ENCODE measurements around the gene MRPS25. TPM values are rescaled to one million over a fixed set of nuclear protein-coding genes. Genes with fewer than 3 reads are reported as not detected.

Gene MRPS25
- polyA plus RNA-seq, 3 donors = 20.1 to 47.4 (median 24.2) TPM

DNA sequence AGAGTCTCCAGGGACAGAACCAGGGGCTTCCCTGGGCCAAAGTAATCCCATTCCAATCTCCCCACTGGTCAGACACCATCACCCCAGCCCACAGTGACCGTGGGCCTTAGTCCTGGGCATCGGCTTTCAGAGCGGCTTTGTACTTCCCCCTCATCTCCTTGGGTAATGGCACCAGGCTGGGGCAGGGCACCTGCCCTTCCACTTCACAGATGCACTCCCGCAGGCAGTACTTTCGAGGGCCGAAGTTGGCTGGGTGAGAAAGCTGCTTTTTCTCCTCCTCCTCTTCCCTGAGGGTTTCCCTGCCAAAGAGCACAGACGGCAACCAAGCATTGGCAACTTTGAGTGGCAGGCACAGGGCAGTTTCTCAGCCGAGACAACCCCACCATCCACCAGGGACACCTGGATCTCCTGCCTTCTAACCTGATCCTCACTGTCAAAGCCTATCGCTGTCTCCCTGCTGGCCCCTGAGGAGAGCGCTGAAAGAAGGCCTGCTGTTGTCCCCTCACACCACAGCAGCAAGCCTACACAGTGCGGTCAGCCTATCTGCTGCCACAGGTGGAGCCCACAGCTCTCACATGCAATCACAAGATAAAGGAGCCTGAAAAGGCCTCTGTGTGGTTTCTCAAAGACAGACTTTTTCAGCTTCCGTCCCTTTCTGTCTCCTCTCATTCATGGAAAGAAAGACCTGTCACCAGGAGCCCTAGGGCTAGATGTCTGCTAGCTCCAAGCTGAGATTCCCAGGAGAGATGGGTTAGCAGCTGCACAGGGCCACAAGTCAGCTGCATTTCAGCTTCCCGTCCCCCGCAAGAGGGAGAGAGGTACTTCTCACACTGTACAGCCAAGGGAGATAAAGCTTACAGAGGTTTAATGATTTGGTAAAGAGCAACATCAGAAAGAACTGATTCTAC lies 12.5 kb downstream of the MRPS25 start:
- 92 to 95% (median 93%) methylated on average over 14 of the region's 14 CpGs for WGBS, 3 donors
- H3K27ac ChIP-seq (ENCODE audit: low read depth, low read length) = no peak overlapping the region

DNA sequence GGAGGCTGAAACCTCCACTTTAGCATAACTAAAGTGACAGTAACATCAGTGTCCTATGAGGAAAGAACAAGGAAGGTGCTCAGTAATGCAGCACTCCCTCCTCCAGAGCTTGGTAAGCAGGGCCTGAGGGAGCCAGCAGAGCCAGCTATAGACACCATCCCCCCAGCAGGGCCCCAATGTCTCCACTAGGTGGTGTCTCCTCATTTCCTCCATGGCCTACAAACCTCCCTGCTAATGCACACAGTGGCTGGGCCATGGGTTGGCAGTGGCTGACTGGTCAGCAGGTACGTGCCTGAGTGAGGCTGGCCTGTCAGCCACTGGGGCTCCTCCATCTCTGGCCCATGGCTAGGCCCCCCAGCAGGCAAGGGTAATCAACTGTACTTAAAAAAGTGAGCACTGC lies 13.6 kb downstream of the MRPS25 start:
- WGBS, 3 donors = 60 to 89% (median 79%) methylated on average over 1 of the region's 1 CpG
- no peak overlapping the region for H3K27ac ChIP-seq (ENCODE audit: low read depth, low read length)

DNA sequence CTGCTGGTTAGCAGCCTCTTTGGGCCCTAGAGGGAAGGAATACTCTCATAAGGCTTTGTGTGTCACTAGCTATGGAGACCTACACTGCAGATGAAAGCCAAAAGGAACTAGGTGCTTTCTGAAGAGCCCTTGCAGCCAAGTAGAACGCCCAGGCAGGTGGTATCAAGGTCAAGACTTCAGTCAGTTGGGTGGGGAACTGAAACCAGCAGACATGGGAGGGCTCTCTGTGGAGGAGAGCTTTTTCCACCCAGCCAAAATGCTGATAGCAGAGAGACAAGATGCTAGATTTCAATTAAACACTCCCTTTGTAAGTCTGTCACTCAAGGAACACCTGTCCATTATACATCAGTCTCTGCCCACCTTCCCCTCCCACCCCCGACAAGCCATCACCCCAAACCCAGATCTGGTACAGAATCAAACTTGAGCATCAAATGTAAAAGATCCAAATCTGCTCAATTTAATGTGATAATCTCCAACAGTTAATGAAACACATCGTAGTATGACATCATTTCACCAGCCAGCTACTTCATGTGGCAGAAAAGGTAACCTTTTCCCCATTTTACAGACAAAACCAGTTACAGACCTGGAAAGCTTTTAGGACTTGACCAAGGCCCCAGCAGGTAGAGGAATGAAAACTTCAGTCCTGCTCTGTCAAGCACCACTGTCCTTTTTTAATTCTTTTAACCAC lies 14.6 kb downstream of the MRPS25 start:
- 63 to 88% (median 87%) methylated on average over 3 of the region's 3 CpGs for WGBS, 3 donors
- H3K27ac ChIP-seq (ENCODE audit: low read depth, low read length) = no peak overlapping the region

DNA sequence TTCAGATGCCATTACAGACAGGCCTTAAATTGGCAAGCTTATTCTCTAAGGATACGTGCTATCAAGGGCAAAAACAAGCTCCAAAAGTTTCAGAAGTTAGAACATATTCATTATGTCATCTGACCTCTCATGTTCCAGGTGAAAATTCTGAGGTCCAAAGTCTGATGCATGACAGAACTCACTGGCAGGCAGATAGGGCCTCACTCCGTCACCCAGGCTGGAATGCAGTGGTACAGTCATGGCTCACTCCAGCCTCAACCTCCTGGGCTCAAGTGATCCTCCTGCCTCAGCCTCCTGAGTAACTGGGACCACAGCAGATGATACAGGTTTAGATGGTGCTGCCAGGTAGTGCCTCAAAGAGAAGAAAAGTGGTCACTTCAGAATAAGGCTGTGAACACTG lies 15.5 kb downstream of the MRPS25 start:
- 84 to 93% (median 91%) methylated on average over 2 of the region's 2 CpGs for WGBS, 3 donors

DNA sequence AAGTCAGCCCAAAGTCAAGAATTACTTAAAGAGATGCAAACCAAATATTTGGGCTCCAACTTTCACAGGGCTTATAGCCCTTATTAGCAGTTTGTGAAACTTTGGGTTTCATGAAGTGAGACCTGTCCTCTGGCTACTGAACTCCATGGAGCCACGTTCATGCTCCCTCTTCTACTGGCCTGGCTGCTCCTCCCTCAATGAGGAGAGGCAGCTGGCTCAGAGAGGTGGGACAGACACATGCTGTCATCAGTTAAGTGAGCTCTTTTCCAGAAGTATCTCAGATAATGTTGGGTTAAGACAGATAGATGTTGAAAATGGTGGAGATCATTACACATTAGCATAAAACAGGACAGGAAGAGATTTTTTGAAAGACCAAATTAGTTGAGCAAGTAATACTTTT lies 19.4 kb downstream of the MRPS25 start:
- no peak overlapping the region for H3K27ac ChIP-seq (ENCODE audit: low read depth, low read length)
- WGBS, 3 donors = 63 to 80% (median 78%) methylated on average over 1 of the region's 1 CpG

More for the DNA sequence above, 15.5 kb downstream of the MRPS25 start:
- H3K27ac ChIP-seq (ENCODE audit: low read depth, low read length) = no peak overlapping the region

DNA sequence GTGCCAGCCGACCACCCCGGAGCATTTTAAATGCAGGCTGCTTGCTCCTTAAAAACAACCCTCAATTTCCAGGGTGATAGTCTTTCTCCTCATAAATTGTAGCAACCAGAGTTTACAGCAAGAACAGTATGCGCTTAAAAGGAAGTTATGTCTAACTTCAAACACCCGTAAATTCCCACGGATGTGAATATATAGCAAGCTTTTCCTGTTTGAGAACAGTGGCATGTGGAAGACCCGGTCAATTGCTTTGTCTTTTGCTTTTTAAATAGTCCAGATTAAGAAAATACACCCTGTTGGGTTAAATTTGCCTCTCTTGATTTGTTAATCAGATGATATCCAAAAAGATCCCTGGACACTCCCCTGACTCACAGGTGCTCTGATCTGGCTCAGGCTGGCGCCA lies 20.8 kb downstream of the MRPS25 start:
- 61 to 86% (median 64%) methylated on average over 7 of the region's 7 CpGs for WGBS, 3 donors
- no peak overlapping the region for H3K27ac ChIP-seq (ENCODE audit: low read depth, low read length)

DNA sequence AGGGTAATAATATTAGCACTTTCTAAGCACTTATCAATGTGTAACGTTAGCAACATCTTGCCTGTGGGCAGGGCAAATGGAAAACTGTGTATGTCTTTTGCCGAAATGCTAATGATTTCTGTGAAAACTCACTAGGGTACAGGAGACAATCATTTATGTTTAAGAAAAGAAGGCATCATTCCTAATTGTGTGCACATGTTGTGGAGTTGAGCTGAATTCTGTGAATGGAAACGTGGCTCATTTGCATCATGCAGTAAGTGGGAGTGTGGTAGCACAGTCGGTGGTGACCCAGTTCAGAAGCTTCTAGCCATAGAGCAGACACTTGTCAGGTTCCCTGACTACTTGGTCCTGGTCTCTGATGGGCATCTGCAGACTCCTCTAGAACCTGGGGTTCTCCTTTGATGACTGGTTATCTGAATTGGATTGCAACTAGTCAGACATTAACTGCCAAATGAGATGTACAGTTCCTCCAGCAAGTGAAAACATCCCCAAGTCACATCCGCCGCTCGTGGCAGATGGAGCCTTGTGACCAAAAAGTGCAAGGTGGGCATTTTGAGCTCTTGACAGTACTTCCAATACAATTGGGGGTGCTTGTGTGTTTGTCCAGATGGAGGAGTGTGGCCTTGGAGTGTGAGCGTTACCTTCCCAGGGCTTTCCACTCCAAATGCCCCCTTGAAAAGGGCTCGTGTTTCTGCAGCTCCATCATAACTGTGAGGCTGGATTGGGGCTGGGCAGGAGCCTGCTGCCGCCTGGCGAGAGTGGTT lies 21.5 kb downstream of the MRPS25 start:
- 84 to 90% (median 88%) methylated on average over 11 of the region's 11 CpGs for WGBS, 3 donors

DNA sequence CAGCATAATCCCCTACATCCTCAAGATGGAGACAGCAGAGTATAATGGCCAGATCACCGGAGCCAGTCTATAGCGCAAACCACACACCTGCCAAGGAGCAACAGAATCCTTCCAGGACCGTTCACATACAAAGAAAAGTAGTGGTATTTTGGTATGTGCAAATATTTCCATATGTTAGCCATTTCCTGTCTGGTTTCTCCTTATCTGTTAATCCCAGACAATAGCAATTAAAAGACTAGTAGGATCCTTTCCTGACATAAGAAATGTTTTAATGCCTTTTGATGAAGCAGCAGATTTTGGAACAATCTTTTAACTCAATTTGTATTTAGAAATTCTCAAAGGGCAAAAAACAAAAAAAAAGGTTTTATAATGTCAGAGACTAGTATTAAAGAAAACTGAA lies 22.2 kb downstream of the MRPS25 start:
- H3K27ac ChIP-seq (ENCODE audit: low read depth, low read length) = no peak overlapping the region
- 65 to 87% (median 70%) methylated on average over 3 of the region's 3 CpGs for WGBS, 3 donors

More for the DNA sequence above, 21.5 kb downstream of the MRPS25 start:
- H3K27ac ChIP-seq (ENCODE audit: low read depth, low read length) = no peak overlapping the region

DNA sequence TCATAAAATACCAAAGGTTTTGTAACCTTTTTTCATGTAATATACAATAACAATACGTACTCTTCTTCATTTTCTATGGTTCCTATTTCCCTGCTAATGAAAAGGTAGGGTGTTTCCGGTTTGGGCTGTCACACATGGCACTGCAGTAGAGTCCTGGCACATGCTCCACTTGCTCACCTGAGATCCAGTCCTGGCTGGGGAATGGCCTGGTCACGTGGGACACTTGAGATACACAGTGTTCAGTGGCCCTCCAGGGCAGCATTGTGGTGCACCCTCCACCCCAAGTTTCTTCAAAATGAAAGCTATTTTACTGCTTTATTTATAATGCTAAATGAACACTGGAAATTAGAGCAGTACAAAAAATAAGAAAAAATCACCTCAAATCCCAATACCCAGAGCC lies 23.2 kb downstream of the MRPS25 start:
- WGBS, 3 donors = 86 to 90% (median 90%) methylated on average over 3 of the region's 3 CpGs
- H3K27ac ChIP-seq (ENCODE audit: low read depth, low read length) = no peak overlapping the region

DNA sequence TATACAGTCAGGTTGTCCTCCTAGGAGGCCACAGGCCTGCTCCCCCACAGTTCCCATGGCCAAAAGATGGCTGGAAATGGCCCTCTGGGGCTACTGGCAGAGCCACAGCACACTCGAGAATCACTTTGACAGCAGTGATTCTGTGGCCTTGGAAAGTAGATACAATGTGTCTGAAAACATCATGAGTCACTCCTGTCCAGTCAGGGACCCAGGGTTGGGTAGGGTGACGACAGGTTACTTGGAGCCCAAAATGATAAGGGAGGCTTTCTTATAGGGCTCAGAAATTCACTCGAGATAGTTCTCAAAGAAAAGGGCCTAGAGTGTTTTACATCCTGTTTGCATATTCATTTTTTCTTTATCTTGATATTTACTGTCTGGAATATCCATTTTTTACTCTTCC lies 24.3 kb downstream of the MRPS25 start:
- WGBS, 3 donors = 67 to 90% (median 77%) methylated on average over 3 of the region's 3 CpGs
- no peak overlapping the region for H3K27ac ChIP-seq (ENCODE audit: low read depth, low read length)

DNA sequence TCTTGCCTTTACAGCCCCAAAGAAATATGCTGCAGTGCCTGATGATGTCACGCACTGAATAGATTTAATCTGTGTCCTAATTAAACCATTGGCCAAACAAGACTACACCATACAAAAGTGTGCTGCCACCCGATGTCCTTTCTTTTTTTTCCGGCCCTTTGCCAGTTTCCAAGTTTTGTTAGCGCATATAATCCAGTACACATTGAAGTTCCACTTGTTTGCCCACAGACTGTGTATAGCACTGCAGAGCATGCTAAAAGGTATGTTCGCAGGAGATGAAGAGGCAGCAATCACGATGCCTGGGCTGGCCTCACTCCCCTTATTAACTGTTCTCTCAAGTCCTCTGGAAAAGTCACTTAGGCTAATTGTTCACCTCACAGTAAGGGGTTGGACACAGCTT lies 26.8 kb downstream of the MRPS25 start:
- 90 to 93% (median 92%) methylated on average over 6 of the region's 6 CpGs for WGBS, 3 donors
- H3K27ac ChIP-seq (ENCODE audit: low read depth, low read length) = no peak overlapping the region

DNA sequence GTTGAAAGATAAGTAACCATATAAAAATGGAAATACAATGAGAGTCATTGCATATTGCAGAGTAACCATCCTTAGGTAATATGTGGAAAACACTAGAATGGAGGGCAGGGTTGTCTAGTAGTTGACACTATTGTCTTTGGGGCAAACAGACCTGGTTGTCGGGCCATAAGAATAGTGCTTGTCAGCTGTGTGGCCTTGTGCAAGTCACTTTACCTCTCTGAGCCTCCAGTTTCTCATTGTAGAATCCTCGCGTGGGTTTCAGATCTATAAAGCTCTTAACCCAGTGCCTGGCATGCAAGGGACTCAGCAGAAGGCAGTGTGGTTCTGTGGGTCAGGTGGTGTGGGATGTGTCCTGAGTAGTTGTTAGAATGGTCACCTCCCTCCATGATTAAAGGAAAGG lies 32.0 kb downstream of the MRPS25 start:
- 77 to 94% (median 89%) methylated on average over 3 of the region's 3 CpGs for WGBS, 3 donors
- H3K27ac ChIP-seq (ENCODE audit: low read depth, low read length) = no peak overlapping the region

DNA sequence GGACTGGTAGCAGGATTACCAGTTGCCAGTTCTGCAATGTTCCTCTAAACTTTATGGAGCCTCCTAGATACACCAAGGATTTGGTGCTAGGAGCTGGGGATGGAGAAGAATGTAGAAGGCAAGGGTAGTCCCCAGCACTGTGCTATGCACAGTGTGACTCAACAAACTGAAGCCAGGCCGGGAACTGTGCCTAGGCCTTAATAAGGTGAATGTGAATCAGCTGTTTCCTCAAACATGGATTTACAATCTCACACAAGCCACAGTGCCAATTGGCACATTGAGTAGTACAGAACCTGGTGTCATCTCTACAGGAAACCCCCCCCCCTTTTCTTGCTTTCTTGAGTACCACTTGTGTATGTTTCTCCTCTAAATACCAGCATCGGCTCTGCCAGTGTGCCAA lies 32.5 kb downstream of the MRPS25 start:
- WGBS, 3 donors = 84 to 91% (median 88%) methylated on average over 2 of the region's 2 CpGs
- H3K27ac ChIP-seq (ENCODE audit: low read depth, low read length) = no peak overlapping the region

DNA sequence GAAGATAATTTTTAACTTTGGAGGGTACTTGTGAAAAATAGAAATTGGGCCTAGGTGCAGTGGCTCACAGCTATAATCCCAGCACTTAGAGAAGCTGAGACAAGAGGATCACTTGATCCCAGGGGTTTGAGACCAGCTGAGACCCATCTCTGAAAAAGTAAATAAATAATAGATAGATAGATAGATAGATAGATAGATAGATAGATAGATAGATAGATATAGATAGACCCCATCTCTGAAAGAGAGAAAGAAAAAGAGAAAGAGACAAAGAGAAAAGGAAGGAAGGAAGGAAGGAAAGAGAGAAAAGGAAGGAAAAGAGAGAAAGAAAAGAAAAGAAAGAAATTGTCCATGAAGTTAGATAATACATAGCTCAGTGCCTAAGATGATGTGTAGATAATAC lies 35.5 kb downstream of the MRPS25 start:
- no peak overlapping the region for H3K27ac ChIP-seq (ENCODE audit: low read depth, low read length)

DNA sequence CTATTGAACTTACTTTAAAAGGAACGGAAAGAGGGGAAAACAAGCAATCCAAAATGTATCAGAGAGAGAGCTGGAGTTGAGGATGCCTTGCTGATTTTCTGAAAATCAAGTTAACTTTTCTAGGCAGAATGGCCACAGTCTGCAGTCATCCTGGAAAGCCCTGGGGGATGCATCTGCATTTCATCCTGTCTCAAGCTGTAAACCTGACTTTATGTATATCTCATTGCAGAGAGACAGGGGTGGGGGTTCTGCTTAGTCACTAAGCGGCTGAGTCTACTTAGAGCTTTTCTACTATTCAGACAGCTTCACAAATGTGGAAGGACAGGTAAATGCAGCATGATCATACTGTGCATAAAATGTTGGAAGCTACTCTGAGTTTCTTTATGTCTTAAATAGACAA lies 41.4 kb downstream of the MRPS25 start:
- H3K27ac ChIP-seq (ENCODE audit: low read depth, low read length) = no peak overlapping the region
- WGBS, 3 donors = 96 to 99% (median 96%) methylated on average over 2 of the region's 2 CpGs

DNA sequence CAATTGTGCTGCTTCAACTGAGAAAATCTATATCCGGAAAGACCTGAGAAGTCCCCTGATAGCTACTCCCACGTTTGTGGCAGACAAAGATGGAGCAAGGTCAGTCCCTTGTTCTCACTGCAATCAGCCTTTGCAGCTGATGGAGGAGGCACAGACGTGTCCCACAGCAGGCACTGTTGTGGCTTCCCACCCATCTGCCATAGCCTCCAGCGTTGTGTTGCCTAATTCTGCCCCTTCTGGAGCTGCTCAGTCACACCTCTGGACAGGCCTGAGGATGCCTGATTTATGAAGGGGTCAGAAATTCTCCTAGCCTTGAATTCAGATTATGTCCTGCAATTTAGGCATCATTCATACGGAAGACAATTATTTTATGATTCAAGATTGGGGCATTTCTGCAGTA lies 41.9 kb downstream of the MRPS25 start:
- WGBS, 3 donors = 66 to 76% (median 72%) methylated on average over 5 of the region's 5 CpGs
- no peak overlapping the region for H3K27ac ChIP-seq (ENCODE audit: low read depth, low read length)

DNA sequence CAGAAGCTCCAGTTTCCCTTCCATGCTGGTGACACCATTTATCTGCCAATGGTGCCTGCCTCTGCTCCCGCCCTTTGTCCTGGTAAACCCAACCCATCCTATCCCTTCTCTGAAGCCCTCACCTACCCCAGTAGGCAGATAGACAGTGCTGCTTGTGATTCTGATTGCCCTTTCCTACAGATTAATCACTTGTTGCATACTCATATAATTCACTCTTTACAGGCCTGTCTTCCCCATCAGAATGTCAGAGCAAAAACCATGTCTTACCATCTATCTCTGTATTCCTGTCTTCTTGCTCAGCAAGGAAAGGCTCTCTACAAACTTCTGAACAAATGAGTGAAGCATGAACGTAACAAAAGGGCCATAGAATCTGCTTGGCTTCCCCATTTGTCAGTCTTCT lies 47.9 kb downstream of the MRPS25 start:
- H3K27ac ChIP-seq (ENCODE audit: low read depth, low read length) = no peak overlapping the region
- WGBS, 3 donors = 95 to 98% (median 96%) methylated on average over 2 of the region's 2 CpGs

DNA sequence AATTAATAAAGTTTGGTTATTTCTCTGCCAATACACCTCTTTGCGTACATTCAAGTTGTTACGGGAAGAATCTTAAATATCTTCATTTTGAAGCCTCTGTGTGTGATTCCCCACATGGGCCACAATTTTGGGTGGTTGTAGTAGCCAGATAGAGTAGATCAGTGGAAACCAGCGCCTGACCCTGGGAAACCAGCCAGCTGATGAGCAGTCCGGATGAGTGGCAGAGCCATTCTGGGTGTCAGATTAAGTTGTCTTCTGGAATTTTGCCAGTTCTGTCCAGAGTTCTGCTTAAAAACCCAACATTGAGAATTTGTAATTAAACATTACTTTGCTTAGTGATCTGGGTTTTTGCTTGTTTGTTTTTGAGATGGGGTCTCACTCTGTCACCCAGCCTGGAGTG lies 49.7 kb downstream of the MRPS25 start:
- WGBS, 3 donors = 80 to 91% (median 88%) methylated on average over 4 of the region's 4 CpGs
- H3K27ac ChIP-seq (ENCODE audit: low read depth, low read length) = no peak overlapping the region
